Heart left ventricle (tissue), 16 donors: ENCODE data around the gene NR2F2. TPM values are rescaled to one million over a fixed set of nuclear protein-coding genes. Genes with fewer than 3 reads are reported as not detected.
A peak's percentile ranks its signal among the peaks of the same experiment; 100 is the strongest.

Experiments used
- ATAC-seq, 4 donors: fragments of 200-7000 bp; cut with Tn5 transposase; one replicate each; pipeline ENCODE4 v1.9.1; 2020 to 2022; ENCODE audit warnings: moderate library complexity in 4 of 4, mild to moderate bottlenecking in 3 of 4, moderate number of reproducible peaks in 1 of 4
- DNase-seq, 5 donors: peaks; one replicate each; pipeline ENCODE4 v3.0.0-alpha.2; 2020
- H3K27ac ChIP-seq, 12 donors: fragments of 200-600 bp; sonication (generic) in 4 of 12; one replicate each; pipeline versions ENCODE4 v1.5.0 to v1.8.0; 2016 to 2022; ENCODE audit warnings: mild to moderate bottlenecking in 2 of 12
- H3K27me3 ChIP-seq, 9 donors: fragments of 200-600 bp; sonication (generic) in 2 of 9; one replicate each; pipeline versions ENCODE4 v1.5.1 to v1.8.0; 2016 to 2022; ENCODE audit warnings: mild to moderate bottlenecking in 3 of 9
- H3K36me3 ChIP-seq, 9 donors: fragments of 200-600 bp; sonication (generic) in 2 of 9; one replicate each; pipeline versions ENCODE4 v1.5.0 to v1.8.0; 2018 to 2022; ENCODE audit warnings: mild to moderate bottlenecking in 2 of 9
- H3K4me1 ChIP-seq, 12 donors: fragments of 200-600 bp; sonication (generic) in 4 of 12; one replicate each; pipeline versions ENCODE4 v1.5.0 to v1.8.0; 2016 to 2022; ENCODE audit warnings: mild to moderate bottlenecking in 3 of 12
- H3K4me3 ChIP-seq, 12 donors: fragments of 200-600 bp; sonication (generic) in 4 of 12; one replicate each; pipeline versions ENCODE4 v1.5.0 to v1.8.0; 2017 to 2022; ENCODE audit warnings: mild to moderate bottlenecking in 9 of 12, moderate library complexity in 4 of 12
- H3K9me3 ChIP-seq, 12 donors: fragments of 200-600 bp; sonication (generic) in 4 of 12; one replicate each; pipeline versions ENCODE4 v1.5.0 to v1.8.0; 2016 to 2022; ENCODE audit warnings: mild to moderate bottlenecking in 1 of 12
- CTCF ChIP-seq, 12 donors: fragments of 200-600 bp; sonication (generic) in 4 of 12; IDR thresholded peaks; one replicate each; pipeline versions ENCODE4 v1.5.0 to v1.8.0; 2018 to 2022; ENCODE audit warnings: antibody characterized with exemption in 12 of 12, mild to moderate bottlenecking in 5 of 12
- POLR2A ChIP-seq, 2 donors: fragments of 450-650 bp; IDR thresholded peaks; one replicate each; pipeline ENCODE4 v1.6.1; 2017; ENCODE audit warnings: antibody characterized with exemption in 2 of 2, mild to moderate bottlenecking in 2 of 2, moderate library complexity in 2 of 2
- WGBS, 4 donors: extraction: QIAGEN DNeasy Blood & Tissue Kit in 2 of 4; methylation state at CpG; one replicate each; pipeline versions ENCODE4 v1.1.5 to v1.1.7; 2013 to 2018; 5-methylcytosine and 5-hydroxymethylcytosine counted together
- intact Hi-C, 10 donors: fragments of 100-400 bp; cut with DNase I; formaldehyde crosslinking; loops; one replicate each; pipeline versions ENCODE4 v1.11.1 to v1.14.2; 2022
- polyA plus RNA-seq, 2 donors: library from polyadenylated mRNA; stranded (reverse); fragments of 200-250 nt; gene quantifications; one replicate each; pipeline ENCODE4 v1.2.3, GENCODE V29; 2013
- total RNA-seq, 9 donors: library from RNA; depleted of rRNA in 2 of 9; stranded (reverse); fragments of >200 nt in 2 of 9; fragmentation: NEBNext Ultra II Directional in 3 of 9; extraction: Animal tissue kit (Norgen Biotek cat#: 25700) in 3 of 9; gene quantifications; one replicate each; pipeline versions ENCODE4 v1.1.0 to v1.2.4, GENCODE V29; 2016 to 2023
- donor health status: ischemic (EF 13 %, LVEDD 7.1; RV severe dilation, severe dysfunction).
- donor health status: healthy with polysubstance abuse.
- donor health status: DM: no; HTN: yes; CAD: no.
- donor health status: DM: no; HTN: no; CAD: no.
- donor health status: ischemic (EF 25% LVEDD 6.9; RV normal size, moderate dysfunction).
- donor health status: ischemic (EF 25% LVEDD 5.7; RV mildly dilated, moderate dysfunction).
- donor health status: healthy.
- donor health status: DM: yes; HTN: yes; CAD: no.
- donor health status: ischemic (EF 35%, LVEDD 5.7; RV mildly dilated, moderate dysfunction).
- donor health status: nonischemic (EF 11% LVEDD 7.7; RV severe dilation, severe dysfunction).
- donor health status: DM: yes; HTN: yes; CAD: no.
- donor health status: PGD.
- donor health status: ischemic (EF 29% LVEDD 5.4; RV normal size, mild dysfunction).
- donor health status: nonischemic (EF 23%, LVEDD 6.1; RV moderate dilation, normal function).

NR2F2 gene
- total and polyA plus RNA-seq, 11 donors = 11.8 to 22.4 (median 16.1) TPM

- DNase-seq = peak; percentile 76 to 88 (median 80)
- peak; percentile 93 to 99 (median 97) for TF ChIP-seq CTCF (IDR thresholded peaks at IDR 0.05)
- peak in 1 of 2 donors; percentile 18 for TF ChIP-seq POLR2A (IDR thresholded peaks at IDR 0.05)
- intact Hi-C loops = loop anchor here (2.0 to 10.0 kb wide), 17 partner anchors 226 to 1684 kb away; no protein-coding TSS in a partner anchor
- WGBS, 4 donors = 0 to 1% (median 1%) methylated on average over 33 to 67 of the region's 67 CpGs
- peak; percentile 49 to 72 (median 63) for ATAC-seq
- peaks cover 0 to 66% (median 30%) of the 10 kb centered on the region in 12 donors for H3K4me1 ChIP-seq
- peak overlapping the region in 11 of 12 donors; percentile 44 to 77 (median 59) for H3K27ac ChIP-seq
- peak overlapping the region; percentile 35 to 77 (median 65) for H3K4me3 ChIP-seq
- no peaks in the 10 kb centered on the region for H3K9me3 ChIP-seq
- H3K36me3 ChIP-seq = no peaks in the 10 kb centered on the region
- peaks cover 6 to 98% (median 61%) of the 10 kb centered on the region in 9 donors for H3K27me3 ChIP-seq
These were observed 26.3 kb downstream of the NR2F2 start for GRCh38 chr15:96356494-96357455.

DNA sequence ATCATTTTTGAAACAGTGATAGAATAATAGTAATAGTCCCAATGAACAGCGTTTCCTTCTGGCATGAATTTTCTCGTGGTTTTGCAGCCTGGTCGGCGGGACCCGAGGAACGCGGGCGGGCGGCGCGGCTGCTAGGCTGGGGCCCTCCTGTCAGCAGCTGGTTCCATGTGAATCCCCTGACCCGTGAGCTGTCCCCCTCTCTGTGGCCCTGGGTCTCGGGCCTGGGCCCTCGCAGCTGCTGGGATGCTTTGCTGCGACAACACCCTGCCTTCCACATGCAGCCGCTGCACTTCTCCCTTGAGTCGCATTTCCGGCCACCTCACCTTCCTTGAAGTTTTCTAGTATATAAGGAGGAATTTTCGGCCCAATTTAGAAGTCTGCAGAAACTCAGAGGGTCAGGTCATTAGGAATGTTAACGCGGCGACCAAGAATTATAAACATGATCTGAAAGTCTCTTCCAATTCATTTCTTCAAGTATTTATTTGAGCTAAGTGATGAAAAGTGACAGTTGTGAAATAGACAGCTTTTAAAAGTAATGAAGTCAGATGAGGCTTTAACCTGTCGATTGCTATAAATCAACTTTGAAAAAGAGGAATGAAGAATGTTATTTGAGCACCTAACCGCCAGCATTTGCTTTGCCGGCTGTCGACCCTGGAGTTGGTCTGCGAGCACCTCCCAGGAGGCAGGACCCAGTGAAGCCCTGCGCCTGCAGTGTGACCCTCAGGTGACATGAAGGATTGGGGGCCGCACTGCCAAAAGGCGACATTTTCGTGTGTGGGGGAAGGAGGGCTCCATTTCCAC lies 27.7 kb downstream of the NR2F2 start:
- WGBS, 4 donors = 41 to 65% (median 56%) methylated on average over 31 of the region's 31 CpGs
- ATAC-seq (no peak), DNase-seq (no peak)
- peak overlapping the region in 3 of 12 donors; percentile 29 to 37 (median 33) for H3K27ac ChIP-seq
- no peak for TF ChIP-seq CTCF (IDR thresholded peaks at IDR 0.05)
- no peak for TF ChIP-seq POLR2A (IDR thresholded peaks at IDR 0.05)
- intact Hi-C loops = loop anchor here (5.0 to 10.0 kb wide), 14 partner anchors 224 to 1686 kb away; no protein-coding TSS in a partner anchor
- H3K27me3 ChIP-seq = peaks cover 6 to 96% (median 54%) of the 10 kb centered on the region in 9 donors
- H3K9me3 ChIP-seq = no peaks in the 10 kb centered on the region
- no peaks in the 10 kb centered on the region for H3K36me3 ChIP-seq
- peaks cover 0 to 54% (median 29%) of the 10 kb centered on the region in 12 donors for H3K4me1 ChIP-seq
- H3K4me3 ChIP-seq = peak overlapping the region in 10 of 12 donors; percentile 12 to 77 (median 69)

DNA sequence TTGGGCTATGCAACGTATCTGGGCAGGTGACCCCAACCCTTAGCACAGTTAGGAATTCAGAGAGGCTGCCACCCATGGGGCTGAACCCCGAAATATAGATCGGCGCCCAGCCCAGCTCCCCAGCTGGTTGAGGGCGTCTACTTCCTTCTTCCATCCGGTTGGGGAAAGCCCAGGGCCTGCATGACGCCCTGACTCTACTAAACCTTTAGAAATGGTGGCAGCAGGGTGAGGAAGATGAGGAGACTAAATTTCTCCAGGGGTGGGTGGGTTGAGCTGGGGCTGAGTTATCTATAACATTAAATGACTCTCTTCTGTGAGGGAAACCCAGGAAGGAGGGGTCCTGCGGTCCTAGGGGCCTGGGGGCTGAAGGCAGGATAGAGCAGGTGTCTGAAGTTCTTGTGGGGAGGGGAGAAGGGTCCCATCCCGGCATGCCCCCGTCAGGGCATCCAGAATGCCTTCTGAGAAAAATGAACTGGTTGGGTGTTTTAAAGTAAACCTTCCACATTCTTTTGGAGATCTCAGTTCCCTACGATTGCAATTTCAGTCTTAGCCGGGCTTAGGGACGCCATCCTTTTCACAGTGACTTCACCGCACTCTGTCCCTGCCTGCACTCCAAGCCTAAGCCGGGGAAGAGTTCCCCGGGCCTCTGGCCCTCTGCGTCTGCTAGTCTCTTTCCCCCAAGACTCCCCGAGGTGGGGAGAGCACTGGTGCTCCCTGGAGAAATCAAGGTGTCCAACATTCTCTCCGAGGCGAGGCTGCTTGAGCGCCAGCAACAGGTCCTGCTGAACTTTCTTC lies 28.5 kb downstream of the NR2F2 start:
- H3K27me3 ChIP-seq = peaks cover 6 to 97% (median 54%) of the 10 kb centered on the region in 9 donors
- no peak for ATAC-seq

More for the DNA sequence above, 28.5 kb downstream of the NR2F2 start:
- DNase-seq = no peak
- Histone ChIP-seq H3K9me3 (no peaks in the 10 kb centered on the region), H3K4me1 (peaks cover 0 to 47% (median 25%) of the 10 kb centered on the region in 12 donors), H3K36me3 (no peaks in the 10 kb centered on the region), H3K27ac (peak overlapping the region in 5 of 12 donors; percentile 35 to 79 (median 47)), H3K4me3 (peak overlapping the region in 9 of 12 donors; percentile 30 to 70 (median 55))
- intact Hi-C loops = loop anchor here (5.0 to 10.0 kb wide), 14 partner anchors 223 to 1687 kb away; no protein-coding TSS in a partner anchor
- WGBS, 4 donors = 42 to 67% (median 52%) methylated on average over 20 to 21 of the region's 21 CpGs
- no peak for TF ChIP-seq CTCF (IDR thresholded peaks at IDR 0.05)
